NCI-H345 treated with DMSO at 0.1 percent for 48 hours (cell line): Measurements from ENCODE around the gene GJD2.

Source experiments
- DNase-seq: peaks from one replicate; lab custom pipeline; 2025; ENCODE audit not compliant: unreplicated experiment; lab: John Stamatoyannopoulos, UW

The GJD2 gene

DNA sequence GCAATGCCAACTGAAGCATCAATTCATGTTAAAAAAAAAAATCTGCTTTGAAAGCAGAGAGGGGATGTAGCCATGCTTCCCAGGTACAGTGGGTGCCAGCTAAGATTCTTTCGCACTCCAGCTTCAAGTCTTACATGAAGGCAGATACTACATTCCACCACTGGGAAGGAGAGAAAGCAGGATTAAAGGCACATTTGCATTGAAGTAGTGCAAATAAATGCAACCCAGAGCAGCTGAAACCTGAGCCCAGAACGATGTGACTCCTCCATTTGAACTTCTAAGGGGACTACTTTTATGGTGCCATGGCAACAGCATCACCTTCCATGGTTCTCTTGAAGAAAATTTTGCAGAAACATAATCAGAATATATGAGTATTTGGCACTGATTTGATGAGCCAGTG is 19.1 kb upstream of the GJD2 start:
- no peak for DNase-seq

- no peak for DNase-seq
These were observed 18.2 kb upstream of the GJD2 start for GRCh38 chr15:34773013-34773412.

DNA sequence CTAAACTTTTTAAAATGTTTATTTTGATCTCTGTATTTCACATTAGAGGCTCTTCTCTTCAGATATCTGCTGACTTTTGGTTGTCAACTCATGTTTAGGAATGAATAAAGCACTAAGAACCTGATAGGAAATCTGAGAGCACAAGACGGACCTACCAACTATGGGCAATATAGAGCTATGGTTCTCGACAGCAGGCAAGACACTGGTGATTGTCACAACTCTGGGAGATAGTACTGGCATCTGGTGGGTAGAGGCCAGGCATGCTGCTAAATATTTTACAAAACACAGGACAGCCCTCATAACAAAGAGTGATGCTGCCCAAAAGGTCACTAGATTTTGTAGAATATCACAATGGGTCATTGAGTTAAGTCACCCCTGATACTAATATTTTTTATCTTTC is 17.5 kb upstream of the GJD2 start:
- DNase-seq: no peak

DNA sequence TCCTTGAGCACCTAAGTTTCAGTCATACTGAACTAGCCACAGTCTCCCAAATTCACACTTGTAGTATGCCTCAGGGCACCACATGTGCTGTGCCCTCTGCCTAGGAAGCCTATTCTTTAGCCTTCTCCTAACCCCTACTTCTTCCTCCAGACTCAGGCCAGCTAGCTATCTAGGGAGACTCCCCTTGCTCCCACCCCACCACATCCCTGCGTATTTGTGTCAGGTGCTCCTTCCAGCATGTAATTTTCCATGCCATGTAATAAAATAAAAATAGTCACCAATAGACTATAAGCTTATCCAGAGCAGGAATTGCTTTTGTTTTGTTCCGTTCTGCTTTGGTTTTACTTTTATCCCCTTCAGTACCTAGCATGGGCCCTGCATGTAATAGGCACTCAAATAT is 14.9 kb upstream of the GJD2 start:
- DNase-seq: no peak

DNA sequence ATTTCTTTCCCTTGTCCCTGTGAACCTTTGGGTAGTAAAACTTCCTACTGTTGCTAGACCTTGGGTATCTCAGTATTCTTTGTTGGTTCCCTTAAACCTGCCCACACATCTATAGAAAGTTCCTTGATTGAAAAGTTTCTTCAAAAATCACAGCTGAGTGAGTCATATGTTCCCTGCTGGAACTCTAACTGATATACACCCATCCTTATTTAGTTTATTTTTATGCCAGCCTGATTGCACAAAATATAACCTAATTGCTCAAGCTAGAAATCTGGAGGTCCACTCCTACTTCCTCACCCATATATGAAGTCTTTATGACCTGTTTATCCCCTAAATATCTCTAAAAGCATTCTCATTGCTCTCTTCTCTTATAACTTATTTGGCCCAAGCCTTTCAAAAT is 13.7 kb upstream of the GJD2 start:
- no peak for DNase-seq

DNA sequence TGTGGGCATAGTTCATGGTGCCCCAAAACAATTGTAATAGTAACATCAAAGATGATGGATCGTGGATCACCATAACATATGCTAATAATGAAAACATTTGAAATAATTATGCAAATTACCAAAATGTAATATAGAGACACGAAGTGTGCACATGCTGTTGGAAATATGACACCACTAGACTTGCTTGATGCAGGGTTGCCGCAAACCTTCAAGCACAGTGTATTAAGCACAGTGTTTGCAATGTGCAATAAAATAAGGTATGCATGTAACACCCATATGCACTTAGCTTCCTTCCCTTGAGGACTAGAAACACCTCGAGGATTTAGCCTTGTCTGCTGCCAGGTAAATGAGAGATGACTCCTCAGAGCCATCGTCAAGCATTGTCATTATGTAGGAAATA is 10.9 kb upstream of the GJD2 start:
- DNase-seq: no peak

DNA sequence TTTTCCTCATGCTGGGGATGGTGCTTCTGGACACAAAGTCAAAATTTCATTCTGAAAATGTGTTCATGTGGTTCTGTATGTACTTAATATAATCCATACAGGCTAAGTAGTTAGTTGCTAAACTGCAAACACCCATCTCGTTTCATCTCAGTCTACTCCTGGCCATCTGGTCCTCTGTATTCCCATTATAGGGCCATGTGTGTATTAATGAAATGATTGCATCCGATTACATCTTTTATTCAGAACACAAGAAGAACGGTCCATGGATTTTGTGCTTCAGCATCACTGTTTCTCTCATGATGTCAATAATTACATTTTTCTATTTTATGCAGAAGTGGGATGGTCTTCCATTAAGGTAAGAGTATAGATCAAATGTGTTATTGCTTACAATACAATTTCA is 6.1 kb upstream of the GJD2 start:
- DNase-seq: no peak

GRCh38 chr15:34759992-34760391 is 5.2 kb upstream of the GJD2 start:
- no peak for DNase-seq

DNA sequence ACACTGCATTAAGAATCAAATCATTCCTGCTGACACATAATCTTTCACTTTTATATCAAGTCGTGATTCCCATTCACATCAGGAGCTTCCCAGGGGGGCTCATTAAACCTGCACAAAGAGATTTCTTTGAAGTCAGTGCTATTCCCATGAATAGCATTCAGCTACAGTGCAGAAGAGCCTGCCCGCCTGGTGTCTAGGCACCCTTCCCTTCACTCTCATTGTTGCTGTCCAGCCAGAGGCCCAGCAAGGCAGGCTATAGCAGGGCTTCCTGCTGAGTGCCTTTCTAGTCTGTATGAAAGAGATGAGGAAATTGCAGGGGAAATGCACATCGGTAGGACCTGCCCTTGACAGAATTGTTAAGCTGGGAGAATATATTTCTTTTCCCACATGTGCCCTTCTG is 4.5 kb upstream of the GJD2 start:
- DNase-seq: peak; percentile 20

GRCh38 chr15:34757262-34757661 is 2.5 kb upstream of the GJD2 start:
- DNase-seq: no peak

DNA sequence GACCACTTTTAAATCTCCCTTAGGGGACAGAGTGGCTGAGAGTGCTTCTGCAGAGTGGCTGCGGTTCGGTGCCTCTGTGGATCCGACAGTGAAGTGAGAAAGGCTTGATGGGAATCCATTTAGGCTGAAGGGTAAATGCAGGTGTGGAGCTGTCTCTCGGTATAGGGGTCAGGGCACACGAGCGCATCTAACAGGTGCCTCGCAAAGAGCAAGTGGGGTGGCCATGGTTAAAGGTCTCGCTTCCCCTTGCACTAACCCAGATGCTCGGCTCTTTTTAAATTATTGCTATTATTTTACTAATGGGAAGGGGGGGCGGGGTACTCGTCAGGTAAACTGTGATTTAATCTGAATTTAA is 598 bp upstream of the GJD2 start:
- no peak for DNase-seq

- DNase-seq: no peak
These were observed 612 bp downstream of the GJD2 start for GRCh38 chr15:34754171-34754601.

DNA sequence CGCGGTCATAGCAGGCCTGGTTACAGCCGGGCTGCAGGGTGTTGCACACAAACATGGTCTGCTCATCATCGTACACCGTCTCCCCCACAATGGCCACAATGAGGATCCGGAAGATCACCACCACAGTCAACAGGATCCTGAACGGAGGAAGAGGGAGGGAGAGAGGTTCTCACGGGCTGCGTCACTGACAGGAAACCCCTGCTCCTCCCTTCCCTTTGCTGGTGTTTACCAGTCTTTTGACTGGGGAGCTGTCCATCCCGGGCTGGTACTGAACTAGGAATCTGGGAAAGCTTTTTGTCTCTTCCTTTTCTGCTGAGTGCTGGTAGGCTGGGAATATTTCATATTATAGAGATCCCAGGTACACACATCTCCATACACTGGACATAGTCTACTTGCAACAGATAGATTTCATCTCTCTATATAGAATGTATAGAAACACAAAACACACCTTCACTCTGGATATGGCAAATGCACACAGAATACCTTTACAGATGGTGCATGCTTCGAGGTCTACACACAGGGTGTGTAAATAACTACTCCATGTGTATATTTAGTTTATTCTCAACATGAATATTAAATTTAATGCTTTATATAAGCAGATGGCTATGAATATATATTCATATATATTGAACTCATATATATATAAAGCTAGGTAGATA is 1.4 kb downstream of the GJD2 start:
- DNase-seq: no peak

DNA sequence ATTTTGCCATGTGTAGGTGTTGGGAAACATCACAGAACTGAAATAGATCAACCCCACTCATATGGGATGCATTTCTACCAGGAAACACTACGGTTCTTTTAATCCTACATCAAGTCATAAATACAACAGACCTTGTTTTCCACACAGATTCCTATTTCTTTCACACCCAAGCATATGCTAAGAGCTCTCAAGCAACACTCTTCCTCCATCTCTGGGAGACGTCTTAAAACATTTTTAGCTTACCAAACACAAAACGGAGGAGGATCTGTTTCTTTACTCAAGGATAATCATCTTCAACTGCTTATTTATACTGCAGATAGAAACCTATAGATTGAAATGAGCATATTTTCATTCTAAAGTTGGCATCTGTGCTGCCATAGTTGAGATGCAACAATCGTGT is 5.1 kb downstream of the GJD2 start:
- DNase-seq: no peak

GRCh38 chr15:34739346-34739745 is 15.5 kb downstream of the GJD2 start:
- no peak for DNase-seq

DNA sequence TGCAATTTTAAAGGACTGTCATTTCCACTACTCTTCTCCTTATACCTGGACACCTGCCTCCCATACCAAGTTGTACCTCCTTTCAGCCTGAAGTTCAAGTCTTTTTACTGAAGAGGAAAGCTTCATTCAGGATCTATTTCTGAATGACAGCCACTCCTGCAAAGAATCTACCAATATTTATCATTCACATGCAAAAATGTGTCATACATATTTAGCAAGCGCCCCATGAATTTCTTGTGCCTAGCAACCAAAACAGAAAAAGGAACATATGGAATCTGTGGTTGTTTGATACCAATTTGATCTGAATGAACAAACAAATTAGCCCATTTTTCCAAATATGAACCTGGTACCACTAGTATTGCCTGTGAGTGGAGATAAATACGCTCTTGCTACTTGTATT is 16.8 kb downstream of the GJD2 start:
- no peak for DNase-seq

DNA sequence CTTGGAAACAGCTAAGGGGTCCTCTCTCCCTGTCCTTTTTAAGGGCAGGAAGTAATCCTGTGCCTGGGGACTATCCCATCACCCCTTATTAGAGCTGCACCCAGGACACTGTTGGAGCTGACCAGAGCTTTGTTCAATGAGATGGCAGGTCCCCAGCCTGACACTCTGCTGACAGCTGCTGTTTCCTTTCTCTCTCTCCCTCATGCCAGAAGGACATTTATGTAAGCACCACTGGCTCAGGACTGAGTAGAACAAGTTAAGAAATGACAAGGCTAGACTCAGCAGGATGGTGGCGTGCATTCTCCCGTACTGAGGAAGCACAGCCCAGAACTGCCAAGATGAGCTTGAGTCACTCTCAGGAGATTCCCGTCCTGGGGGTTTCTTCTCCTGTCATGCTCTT is 17.3 kb downstream of the GJD2 start:
- DNase-seq: no peak

DNA sequence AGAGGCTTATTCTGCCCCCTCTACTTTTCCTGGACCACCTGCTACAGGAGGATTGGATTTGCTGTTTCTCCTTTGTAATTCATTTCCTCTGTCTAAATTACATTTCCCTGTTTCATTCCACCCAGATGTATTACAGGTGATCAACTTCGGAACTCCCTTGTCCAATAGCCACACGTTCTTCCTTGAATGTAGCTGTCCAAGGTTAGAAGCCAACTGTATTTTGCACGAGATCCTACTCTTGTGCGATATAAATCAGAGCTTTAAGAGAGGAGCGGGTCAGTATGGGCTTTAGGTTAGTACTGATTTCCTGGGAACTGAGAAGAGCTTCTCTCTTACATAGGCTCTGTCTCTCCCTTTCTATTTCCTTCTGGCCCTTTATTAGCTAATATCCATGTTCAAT is 20.5 kb downstream of the GJD2 start:
- no peak for DNase-seq

GRCh38 chr15:34733621-34734020 is 21.2 kb downstream of the GJD2 start:
- no peak for DNase-seq

DNA sequence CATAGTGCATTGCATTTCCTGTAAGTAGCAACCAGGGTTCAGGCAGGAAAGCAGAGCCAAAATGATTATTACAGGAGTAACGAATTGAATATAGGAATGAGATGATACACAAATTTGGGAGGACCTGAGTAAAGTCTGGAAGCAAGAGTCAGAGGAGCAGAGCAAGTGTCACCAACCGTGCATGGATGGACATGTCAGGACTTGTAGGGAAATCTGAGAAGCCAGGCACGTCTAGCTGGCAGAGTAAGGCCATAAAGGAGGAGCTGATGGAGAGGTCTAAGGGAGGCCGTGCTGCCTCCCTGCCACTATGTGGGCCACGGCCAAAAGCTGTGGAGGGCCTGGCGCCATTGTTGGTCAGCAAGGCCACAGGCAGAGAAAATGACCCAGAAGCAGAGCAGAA is 22.4 kb downstream of the GJD2 start:
- no peak for DNase-seq

DNA sequence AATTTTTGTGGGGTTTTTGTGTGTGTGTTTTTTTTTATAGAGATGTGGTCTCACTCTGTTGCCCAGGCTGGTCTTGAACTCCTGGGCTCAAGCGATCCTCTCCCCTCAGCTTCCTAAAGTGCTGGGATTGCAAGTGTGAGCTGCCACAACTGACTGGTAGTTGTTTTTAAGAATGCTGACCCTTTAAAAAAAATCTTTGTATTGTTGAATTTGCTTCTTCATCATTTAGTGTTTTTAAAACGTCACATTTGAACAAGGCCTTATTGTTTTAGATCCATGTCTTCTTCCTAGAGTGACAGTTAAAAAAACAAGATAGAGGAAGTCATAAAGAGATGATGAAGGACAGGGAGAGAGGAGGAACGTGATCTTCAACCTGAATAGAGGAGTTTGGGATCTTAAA is 24.1 kb downstream of the GJD2 start:
- DNase-seq: no peak

GRCh38 chr15:34729886-34730285 is 24.9 kb downstream of the GJD2 start:
- DNase-seq: no peak

- DNase-seq: no peak
These were observed 25.7 kb downstream of the GJD2 start for GRCh38 chr15:34729056-34729455.
